Gastroesophageal sphincter (tissue), 4 donors: ENCODE results near the gene ATP10A. TPM values are rescaled to one million over a fixed set of nuclear protein-coding genes. Genes with fewer than 3 reads are reported as not detected.

Source experiments
- ATAC-seq: fragments of 150-250 bp; one replicate; pipeline ENCODE4 v1.9.1; 2016; ENCODE audit warnings: mild to moderate bottlenecking, moderate library complexity
- H3K27ac ChIP-seq, 4 donors: fragments of 200-600 bp; sonication (generic) in 3 of 4; 1 replicate in 3 of 4; 2 replicates in 1 of 4; pipeline ENCODE4 v1.5.1; 2016 to 2019
- H3K27me3 ChIP-seq: fragments of 200-600 bp; sonication (generic); one replicate; pipeline ENCODE4 v1.5.1; 2019
- H3K36me3 ChIP-seq, 2 donors: fragments of 200-600 bp; sonication (generic); one replicate each; pipeline ENCODE4 v1.5.1; 2019; ENCODE audit warnings: control low read depth in 1 of 2
- H3K4me1 ChIP-seq, 3 donors: fragments of 200-600 bp; sonication (generic); 1 replicate in 2 of 3; 2 replicates in 1 of 3; pipeline ENCODE4 v1.5.1; 2016 to 2019; ENCODE audit warnings: control low read depth in 2 of 3
- H3K4me3 ChIP-seq, 2 donors: fragments of 200-600 bp; sonication (generic); one replicate each; pipeline ENCODE4 v1.5.1; 2019; ENCODE audit warnings: mild to moderate bottlenecking in 1 of 2, moderate library complexity in 1 of 2
- H3K9me3 ChIP-seq, 3 donors: fragments of 200-600 bp; sonication (generic); one replicate each; pipeline ENCODE4 v1.5.1; 2017 to 2019; ENCODE audit warnings: control low read depth in 2 of 3
- EP300 ChIP-seq: sonication (generic); formaldehyde crosslinking; IDR thresholded peaks from one replicate; pipeline ENCODE4 v1.6.1; 2017; ENCODE audit warnings: antibody characterized with exemption, mild to moderate bottlenecking
- POLR2A ChIP-seq, 2 donors: fragments of 450-650 bp; IDR thresholded peaks; one replicate each; pipeline ENCODE4 v1.6.1; 2017; ENCODE audit warnings: antibody characterized with exemption in 2 of 2, mild to moderate bottlenecking in 2 of 2, moderate library complexity in 1 of 2
- POLR2AphosphoS5 ChIP-seq: sonication (generic); formaldehyde crosslinking; IDR thresholded peaks from one replicate; pipeline ENCODE4 v1.6.1; 2017; ENCODE audit warnings: antibody characterized with exemption
- WGBS, 2 donors: methylation state at CpG; one replicate each; pipeline ENCODE4 v1.1.5; 2018; ENCODE audit warnings: low coverage in 1 of 2; 5-methylcytosine and 5-hydroxymethylcytosine counted together
- total RNA-seq, 4 donors: library from RNA; depleted of rRNA; stranded (reverse); fragments of >200 nt; gene quantifications; one replicate each; pipeline ENCODE4 v1.1.0, GENCODE V29; 2016
- TF ChIP-seq, protein P1 (sequence below), 4 experiments: fragments of 200-600 bp in 2 of 4; fragments of 450-650 bp in 2 of 4; sonication (generic) in 1 of 4; IDR thresholded peaks; one replicate each; pipeline ENCODE4 v1.5.1; 2017 to 2019; ENCODE audit warnings: antibody characterized with exemption in 4 of 4, mild to moderate bottlenecking in 2 of 4, moderate library complexity in 2 of 4

ATP10A gene
- total RNA-seq, 4 donors from 2014 or later, result 22.9 to 41.8 (median 24.6) TPM

DNA sequence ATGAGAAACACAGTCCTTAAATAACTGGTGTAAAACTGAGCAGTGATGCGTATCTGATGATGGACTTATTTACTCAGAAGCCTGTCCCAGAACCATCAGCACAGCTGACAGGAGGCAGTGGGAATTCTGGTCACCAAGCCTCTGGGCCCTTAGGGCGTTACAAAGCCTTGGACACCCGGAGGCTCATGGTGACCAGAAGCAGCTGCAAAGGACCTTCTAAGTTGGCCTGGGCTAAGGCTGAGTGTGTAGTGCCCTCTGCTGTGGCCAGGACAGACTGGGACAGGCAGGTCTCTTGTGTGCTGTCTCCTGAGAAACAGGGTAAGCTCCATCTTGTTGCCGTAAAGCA lies 168.9 kb downstream of the ATP10A start:
- peaks cover 0 to 58% of the 10 kb centered on the region in 2 donors for H3K36me3 ChIP-seq

DNA sequence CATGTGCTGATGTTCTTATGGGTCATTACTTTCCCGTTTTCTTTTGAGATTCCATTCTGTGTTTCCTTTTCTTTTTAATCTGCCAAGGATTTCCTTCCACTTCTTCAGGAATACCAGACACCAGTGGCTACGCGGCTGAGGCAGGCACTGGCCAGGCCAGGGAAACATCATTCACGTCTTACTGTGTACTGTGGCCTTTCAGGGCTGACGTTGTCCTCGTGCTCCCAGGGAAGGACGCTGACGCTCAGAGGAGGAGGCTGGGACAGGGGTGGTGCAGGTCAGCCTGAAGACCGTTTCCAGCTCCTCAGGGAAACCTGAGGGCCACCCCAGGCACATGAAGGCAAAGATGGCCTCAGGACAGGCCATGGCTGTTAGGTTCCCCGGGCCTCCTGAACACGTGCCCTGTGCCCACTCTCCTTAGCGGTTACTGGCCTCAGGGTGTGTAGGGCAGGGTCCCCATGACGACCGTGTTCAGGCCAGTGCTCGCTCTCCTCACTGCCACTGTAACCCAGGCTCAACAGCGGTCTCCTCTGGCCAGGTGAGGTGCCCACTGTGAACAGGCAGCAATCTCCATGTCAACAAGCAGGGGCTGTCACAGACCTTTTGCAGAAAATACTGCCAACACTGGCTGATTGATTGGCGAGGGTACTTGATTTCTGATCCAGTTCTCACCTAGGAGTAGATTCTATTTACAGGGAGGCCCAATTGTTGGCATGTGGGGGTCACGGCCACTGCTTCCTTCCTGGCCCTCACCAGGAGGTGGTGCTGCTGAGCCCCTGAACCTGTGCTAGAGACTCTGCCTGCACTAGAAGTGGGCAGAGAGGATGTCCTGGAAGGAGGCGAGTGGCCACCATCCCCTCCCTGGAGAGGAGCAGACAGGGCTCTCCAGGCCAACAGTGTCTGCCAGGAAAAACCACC lies 169.5 kb downstream of the ATP10A start:
- peak; percentile 35 for ATAC-seq
- TF ChIP-seq POLR2A (IDR thresholded peaks at IDR 0.05), result no peak
- TF ChIP-seq, protein P1, sequence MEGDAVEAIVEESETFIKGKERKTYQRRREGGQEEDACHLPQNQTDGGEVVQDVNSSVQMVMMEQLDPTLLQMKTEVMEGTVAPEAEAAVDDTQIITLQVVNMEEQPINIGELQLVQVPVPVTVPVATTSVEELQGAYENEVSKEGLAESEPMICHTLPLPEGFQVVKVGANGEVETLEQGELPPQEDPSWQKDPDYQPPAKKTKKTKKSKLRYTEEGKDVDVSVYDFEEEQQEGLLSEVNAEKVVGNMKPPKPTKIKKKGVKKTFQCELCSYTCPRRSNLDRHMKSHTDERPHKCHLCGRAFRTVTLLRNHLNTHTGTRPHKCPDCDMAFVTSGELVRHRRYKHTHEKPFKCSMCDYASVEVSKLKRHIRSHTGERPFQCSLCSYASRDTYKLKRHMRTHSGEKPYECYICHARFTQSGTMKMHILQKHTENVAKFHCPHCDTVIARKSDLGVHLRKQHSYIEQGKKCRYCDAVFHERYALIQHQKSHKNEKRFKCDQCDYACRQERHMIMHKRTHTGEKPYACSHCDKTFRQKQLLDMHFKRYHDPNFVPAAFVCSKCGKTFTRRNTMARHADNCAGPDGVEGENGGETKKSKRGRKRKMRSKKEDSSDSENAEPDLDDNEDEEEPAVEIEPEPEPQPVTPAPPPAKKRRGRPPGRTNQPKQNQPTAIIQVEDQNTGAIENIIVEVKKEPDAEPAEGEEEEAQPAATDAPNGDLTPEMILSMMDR (IDR thresholded peaks at IDR 0.05), result peak; percentile 53 to 80 (median 61)
- H3K4me1 ChIP-seq, result peaks cover 0 to 34% (median 3%) of the 10 kb centered on the region in 3 donors
- H3K27me3 ChIP-seq, result no peaks in the 10 kb centered on the region
- WGBS, 2 donors, result 70 to 75% methylated on average over 4 to 5 of the region's 19 CpGs
- H3K36me3 ChIP-seq, result peaks cover 0 to 60% of the 10 kb centered on the region in 2 donors
- H3K27ac ChIP-seq, result peak overlapping the region in 1 of 4 donors; percentile 51
- H3K9me3 ChIP-seq, result no peaks in the 10 kb centered on the region
- H3K4me3 ChIP-seq, result no peak overlapping the region

More for the DNA sequence above, 168.9 kb downstream of the ATP10A start:
- ATAC-seq, result no peak
- TF ChIP-seq POLR2A (IDR thresholded peaks at IDR 0.05), result no peak
- TF ChIP-seq POLR2AphosphoS5, result no peak
- no peak for TF ChIP-seq EP300
- TF ChIP-seq, protein P1 (IDR thresholded peaks at IDR 0.05), result no peak
- no peak overlapping the region for H3K4me3 ChIP-seq
- H3K27me3 ChIP-seq, result no peaks in the 10 kb centered on the region
- no peaks in the 10 kb centered on the region for H3K9me3 ChIP-seq
- 51 to 100% methylated on average over 2 to 4 of the region's 4 CpGs for WGBS, 2 donors
- peak overlapping the region in 1 of 4 donors; percentile 51 for H3K27ac ChIP-seq
- peaks cover 0 to 34% (median 3%) of the 10 kb centered on the region in 3 donors for H3K4me1 ChIP-seq

DNA sequence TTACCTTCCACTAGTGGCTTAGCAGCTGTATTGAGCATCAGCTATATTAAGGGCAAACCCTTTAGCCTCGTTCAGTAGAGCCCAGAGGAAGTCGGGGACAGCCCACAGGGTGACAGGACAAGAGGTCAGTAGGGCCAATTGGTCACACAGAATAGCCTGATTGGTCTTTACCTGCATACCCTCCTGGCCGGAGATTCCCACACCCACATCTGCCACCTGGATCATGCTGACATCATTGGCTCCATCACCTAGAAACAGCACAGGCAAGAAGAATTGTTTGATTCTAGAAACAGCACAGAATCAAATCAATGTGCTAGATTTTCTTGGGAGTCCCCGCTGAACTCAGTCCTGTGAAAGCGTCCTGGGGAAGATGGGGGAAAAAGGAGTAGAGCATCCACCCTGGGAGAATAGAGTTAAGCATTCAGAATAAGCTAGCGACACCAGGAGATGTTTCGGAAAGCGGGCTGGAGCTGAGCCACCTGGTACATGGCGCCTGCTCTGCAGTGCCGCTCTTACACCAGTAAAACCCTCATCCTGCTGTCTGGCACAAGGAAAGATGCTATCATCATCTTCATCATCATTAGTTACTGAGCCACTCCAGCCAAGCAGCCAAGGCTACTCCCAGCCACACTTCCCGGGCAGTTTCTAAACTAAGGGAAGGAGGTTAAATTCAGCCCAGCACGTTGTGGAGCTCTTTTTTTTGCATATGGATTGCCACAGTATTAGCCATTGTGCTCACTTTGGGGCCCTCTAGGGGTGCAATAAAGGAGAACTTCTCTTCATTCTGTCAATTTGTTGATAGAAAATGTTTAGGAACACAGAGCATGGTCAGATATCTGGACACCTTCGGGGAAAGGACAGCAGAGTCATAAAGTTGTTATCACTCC lies 171.3 kb downstream of the ATP10A start:
- Histone ChIP-seq H3K4me1 (peaks cover 0 to 23% (median 3%) of the 10 kb centered on the region in 3 donors), H3K36me3 (peaks cover 0 to 60% of the 10 kb centered on the region in 2 donors), H3K9me3 (no peaks in the 10 kb centered on the region), H3K27ac (peak overlapping the region in 3 of 4 donors; percentile 43 to 58 (median 54)), H3K4me3 (no peak overlapping the region), H3K27me3 (no peaks in the 10 kb centered on the region)
- 34 to 79% methylated on average over 2 to 13 of the region's 13 CpGs for WGBS, 2 donors
- ATAC-seq, result no peak
- TF ChIP-seq, protein P1 (IDR thresholded peaks at IDR 0.05), result peak in 2 of 4 experiments; percentile 26 to 31
- TF ChIP-seq POLR2A (IDR thresholded peaks at IDR 0.05) (no peak), EP300 (no peak)

DNA sequence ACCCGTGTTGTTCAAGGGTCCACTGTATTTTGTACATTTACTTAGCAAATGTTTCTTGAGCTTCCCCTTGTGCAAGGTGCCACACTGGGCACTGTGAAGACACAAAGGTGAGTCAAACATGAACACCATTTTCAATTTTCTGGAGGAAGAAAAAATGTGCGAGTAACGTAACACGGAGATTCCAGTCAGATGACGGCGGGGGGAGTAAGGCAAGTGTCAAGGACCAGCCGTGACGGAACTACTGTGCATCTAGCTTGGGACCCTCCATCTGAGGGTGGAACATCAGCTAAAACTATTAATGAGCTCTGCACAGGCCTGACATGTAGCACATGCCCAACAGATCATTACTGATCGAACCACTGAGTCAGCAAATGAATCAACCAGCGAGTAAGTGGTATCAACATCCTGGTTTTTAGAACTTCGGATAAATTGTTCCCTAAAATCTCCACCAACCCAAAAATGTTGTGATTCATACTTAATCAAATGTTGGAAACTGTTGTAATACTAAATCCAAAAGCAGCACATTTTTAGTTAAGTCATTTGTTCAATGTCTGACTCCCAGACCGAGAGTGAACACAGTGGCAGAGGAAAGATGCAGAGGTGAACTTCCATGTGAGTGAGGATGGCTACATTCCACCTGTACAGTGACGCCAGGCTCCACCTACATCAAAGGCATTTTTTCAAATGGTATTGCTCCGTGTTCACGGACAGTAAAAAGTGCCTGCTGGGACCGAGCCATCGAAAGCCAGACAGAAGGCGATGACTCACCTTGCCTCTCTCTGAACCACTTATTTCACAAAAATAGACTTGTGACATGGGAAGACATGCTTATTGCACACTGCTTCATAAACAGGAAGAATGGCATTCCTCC lies 172.2 kb downstream of the ATP10A start:
- peaks cover 0 to 20% (median 3%) of the 10 kb centered on the region in 3 donors for H3K4me1 ChIP-seq
- H3K36me3 ChIP-seq, result peaks cover 0 to 52% of the 10 kb centered on the region in 2 donors
- H3K9me3 ChIP-seq, result no peaks in the 10 kb centered on the region
- H3K27me3 ChIP-seq, result no peaks in the 10 kb centered on the region
- ATAC-seq, result peak; percentile 76
- peak; percentile 24 for TF ChIP-seq POLR2AphosphoS5
- no peak for TF ChIP-seq POLR2A (IDR thresholded peaks at IDR 0.05)
- H3K4me3 ChIP-seq, result no peak overlapping the region
- WGBS, 2 donors, result 71 to 75% methylated on average over 4 to 18 of the region's 18 CpGs
- H3K27ac ChIP-seq, result peak overlapping the region in 3 of 4 donors; percentile 43 to 58 (median 54)
